ENCODE measurements around the gene HUWE1. TPM values are rescaled to one million over a fixed set of nuclear protein-coding genes. Genes with fewer than 3 reads are reported as not detected.
A peak's percentile ranks its signal among the peaks of the same experiment; 100 is the strongest.

The HUWE1 gene
- total and polyA plus RNA-seq, 9 of the 15 experiments (the other 6 are each of a cell fraction or from before 2014, with no cell fraction given) = 23.9 to 204 (median 65.1) TPM

DNA sequence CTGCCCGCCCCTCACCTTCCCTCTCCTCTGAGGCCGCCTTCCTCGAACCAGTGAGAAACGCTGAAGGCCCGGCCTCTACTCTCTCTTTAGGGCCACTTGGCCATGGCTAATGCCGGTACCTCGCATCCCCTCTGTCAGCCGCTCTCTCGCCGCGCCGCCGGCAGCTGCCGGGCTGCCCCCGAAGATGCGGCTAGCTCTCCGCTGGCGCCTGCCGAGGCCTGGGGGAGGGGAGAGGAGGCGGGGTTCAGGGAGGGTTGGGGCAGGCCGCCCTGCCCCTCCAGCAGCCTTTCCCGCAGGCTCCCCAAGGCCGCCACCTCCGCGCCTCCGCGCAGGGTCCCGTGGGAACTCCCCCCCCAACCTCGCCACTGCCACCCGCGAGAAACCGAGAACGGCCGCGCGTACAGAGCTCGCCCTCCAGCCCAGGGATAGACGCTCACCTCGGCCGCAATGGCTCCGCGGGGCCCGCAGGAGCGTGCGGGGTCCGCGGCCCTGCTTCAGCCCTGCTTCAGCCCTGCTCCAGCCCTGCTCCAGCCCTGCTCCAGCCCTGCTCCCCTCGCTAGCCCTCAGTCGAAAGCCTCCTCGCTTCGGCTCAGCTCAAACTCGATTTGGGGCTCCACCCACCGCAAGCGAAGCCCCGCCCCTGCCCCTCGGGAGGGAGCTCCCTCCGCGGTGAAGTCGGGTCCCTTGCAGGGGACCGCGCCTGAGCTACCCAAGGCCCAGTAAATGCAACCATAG, at the start of gene HUWE1 (continued):
- TF ChIP-seq, protein P1, sequence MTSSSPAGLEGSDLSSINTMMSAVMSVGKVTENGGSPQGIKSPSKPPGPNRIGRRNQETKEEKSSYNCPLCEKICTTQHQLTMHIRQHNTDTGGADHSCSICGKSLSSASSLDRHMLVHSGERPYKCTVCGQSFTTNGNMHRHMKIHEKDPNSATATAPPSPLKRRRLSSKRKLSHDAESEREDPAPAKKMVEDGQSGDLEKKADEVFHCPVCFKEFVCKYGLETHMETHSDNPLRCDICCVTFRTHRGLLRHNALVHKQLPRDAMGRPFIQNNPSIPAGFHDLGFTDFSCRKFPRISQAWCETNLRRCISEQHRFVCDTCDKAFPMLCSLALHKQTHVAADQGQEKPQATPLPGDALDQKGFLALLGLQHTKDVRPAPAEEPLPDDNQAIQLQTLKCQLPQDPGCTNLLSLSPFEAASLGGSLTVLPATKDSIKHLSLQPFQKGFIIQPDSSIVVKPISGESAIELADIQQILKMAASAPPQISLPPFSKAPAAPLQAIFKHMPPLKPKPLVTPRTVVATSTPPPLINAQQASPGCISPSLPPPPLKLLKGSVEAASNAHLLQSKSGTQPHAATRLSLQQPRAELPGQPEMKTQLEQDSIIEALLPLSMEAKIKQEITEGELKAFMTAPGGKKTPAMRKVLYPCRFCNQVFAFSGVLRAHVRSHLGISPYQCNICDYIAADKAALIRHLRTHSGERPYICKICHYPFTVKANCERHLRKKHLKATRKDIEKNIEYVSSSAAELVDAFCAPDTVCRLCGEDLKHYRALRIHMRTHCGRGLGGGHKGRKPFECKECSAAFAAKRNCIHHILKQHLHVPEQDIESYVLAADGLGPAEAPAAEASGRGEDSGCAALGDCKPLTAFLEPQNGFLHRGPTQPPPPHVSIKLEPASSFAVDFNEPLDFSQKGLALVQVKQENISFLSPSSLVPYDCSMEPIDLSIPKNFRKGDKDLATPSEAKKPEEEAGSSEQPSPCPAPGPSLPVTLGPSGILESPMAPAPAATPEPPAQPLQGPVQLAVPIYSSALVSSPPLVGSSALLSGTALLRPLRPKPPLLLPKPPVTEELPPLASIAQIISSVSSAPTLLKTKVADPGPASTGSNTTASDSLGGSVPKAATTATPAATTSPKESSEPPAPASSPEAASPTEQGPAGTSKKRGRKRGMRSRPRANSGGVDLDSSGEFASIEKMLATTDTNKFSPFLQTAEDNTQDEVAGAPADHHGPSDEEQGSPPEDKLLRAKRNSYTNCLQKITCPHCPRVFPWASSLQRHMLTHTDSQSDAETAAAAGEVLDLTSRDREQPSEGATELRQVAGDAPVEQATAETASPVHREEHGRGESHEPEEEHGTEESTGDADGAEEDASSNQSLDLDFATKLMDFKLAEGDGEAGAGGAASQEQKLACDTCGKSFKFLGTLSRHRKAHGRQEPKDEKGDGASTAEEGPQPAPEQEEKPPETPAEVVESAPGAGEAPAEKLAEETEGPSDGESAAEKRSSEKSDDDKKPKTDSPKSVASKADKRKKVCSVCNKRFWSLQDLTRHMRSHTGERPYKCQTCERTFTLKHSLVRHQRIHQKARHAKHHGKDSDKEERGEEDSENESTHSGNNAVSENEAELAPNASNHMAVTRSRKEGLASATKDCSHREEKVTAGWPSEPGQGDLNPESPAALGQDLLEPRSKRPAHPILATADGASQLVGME (CRISPR knock-in tag; IDR thresholded peaks at IDR 0.05) = no peak
- no peak for TF ChIP-seq ZNF589 (CRISPR knock-in tag; IDR thresholded peaks at IDR 0.05; ENCODE audit: low read depth)
- TF ChIP-seq ZC3H8 (IDR thresholded peaks at IDR 0.05) = no peak
- TF ChIP-seq TCFL5 (CRISPR knock-in tag; conservative IDR thresholded peaks at IDR 0.05) = no peak
- TF ChIP-seq, protein P2, sequence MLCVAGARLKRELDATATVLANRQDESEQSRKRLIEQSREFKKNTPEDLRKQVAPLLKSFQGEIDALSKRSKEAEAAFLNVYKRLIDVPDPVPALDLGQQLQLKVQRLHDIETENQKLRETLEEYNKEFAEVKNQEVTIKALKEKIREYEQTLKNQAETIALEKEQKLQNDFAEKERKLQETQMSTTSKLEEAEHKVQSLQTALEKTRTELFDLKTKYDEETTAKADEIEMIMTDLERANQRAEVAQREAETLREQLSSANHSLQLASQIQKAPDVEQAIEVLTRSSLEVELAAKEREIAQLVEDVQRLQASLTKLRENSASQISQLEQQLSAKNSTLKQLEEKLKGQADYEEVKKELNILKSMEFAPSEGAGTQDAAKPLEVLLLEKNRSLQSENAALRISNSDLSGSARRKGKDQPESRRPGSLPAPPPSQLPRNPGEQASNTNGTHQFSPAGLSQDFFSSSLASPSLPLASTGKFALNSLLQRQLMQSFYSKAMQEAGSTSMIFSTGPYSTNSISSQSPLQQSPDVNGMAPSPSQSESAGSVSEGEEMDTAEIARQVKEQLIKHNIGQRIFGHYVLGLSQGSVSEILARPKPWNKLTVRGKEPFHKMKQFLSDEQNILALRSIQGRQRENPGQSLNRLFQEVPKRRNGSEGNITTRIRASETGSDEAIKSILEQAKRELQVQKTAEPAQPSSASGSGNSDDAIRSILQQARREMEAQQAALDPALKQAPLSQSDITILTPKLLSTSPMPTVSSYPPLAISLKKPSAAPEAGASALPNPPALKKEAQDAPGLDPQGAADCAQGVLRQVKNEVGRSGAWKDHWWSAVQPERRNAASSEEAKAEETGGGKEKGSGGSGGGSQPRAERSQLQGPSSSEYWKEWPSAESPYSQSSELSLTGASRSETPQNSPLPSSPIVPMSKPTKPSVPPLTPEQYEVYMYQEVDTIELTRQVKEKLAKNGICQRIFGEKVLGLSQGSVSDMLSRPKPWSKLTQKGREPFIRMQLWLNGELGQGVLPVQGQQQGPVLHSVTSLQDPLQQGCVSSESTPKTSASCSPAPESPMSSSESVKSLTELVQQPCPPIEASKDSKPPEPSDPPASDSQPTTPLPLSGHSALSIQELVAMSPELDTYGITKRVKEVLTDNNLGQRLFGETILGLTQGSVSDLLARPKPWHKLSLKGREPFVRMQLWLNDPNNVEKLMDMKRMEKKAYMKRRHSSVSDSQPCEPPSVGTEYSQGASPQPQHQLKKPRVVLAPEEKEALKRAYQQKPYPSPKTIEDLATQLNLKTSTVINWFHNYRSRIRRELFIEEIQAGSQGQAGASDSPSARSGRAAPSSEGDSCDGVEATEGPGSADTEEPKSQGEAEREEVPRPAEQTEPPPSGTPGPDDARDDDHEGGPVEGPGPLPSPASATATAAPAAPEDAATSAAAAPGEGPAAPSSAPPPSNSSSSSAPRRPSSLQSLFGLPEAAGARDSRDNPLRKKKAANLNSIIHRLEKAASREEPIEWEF (CRISPR knock-in tag; IDR thresholded peaks at IDR 0.05) = no peak
- no peak for TF ChIP-seq TAF15 (IDR thresholded peaks at IDR 0.05; ENCODE audit: low read depth, low read length)
- no peak for TF ChIP-seq COPS2 (conservative IDR thresholded peaks at IDR 0.05)
- TF ChIP-seq MEIS2 (IDR thresholded peaks at IDR 0.05; ENCODE audit: partially characterized antibody) = no peak
- TF ChIP-seq ZNF134 (CRISPR knock-in tag; conservative IDR thresholded peaks at IDR 0.05) = no peak
- no peak for TF ChIP-seq BACH1 (tag; IDR thresholded peaks at IDR 0.05)
- TF ChIP-seq EWSR1 (IDR thresholded peaks at IDR 0.05; ENCODE audit: borderline replicate concordance, low read depth, partially characterized antibody) = no peak
- no peak for TF ChIP-seq SMAD3 (CRISPR knock-in tag; conservative IDR thresholded peaks at IDR 0.05)
- no peak for TF ChIP-seq ZNF143 (CRISPR knock-in tag; IDR thresholded peaks at IDR 0.05)
- TF ChIP-seq PTBP1 (IDR thresholded peaks at IDR 0.05; ENCODE audit: low read depth, low read length) = no peak
- no peak for TF ChIP-seq U2AF1 (optimal IDR thresholded peaks at IDR 0.05; ENCODE audit: low read depth, low read length)
- TF ChIP-seq MBD2 (IDR thresholded peaks at IDR 0.05; ENCODE audit: borderline replicate concordance, low read depth) = no peak
- no peak for TF ChIP-seq NR2F6 (CRISPR knock-in tag; IDR thresholded peaks at IDR 0.05)
- TF ChIP-seq POLR2AphosphoS5 (IDR thresholded peaks at IDR 0.05; ENCODE audit: control insufficient read depth, insufficient read depth, low read depth, low read length) = peak; percentile 54; the same call in 1 of the 2 replicates
- TF ChIP-seq ESRRA (IDR thresholded peaks at IDR 0.05; ENCODE audit: borderline replicate concordance, low read depth) = no peak

Measured in K562 (cell line).